Measurements from ENCODE around the gene SH3BP4. TPM values are rescaled to one million over a fixed set of nuclear protein-coding genes. Genes with fewer than 3 reads are reported as not detected.

The SH3BP4 gene
- total and polyA plus RNA-seq, 10 of the 15 experiments (the other 5 are each of a cell fraction or from before 2014, with no cell fraction given) = 0.03 to 0.36 TPM; not detected in 8

DNA sequence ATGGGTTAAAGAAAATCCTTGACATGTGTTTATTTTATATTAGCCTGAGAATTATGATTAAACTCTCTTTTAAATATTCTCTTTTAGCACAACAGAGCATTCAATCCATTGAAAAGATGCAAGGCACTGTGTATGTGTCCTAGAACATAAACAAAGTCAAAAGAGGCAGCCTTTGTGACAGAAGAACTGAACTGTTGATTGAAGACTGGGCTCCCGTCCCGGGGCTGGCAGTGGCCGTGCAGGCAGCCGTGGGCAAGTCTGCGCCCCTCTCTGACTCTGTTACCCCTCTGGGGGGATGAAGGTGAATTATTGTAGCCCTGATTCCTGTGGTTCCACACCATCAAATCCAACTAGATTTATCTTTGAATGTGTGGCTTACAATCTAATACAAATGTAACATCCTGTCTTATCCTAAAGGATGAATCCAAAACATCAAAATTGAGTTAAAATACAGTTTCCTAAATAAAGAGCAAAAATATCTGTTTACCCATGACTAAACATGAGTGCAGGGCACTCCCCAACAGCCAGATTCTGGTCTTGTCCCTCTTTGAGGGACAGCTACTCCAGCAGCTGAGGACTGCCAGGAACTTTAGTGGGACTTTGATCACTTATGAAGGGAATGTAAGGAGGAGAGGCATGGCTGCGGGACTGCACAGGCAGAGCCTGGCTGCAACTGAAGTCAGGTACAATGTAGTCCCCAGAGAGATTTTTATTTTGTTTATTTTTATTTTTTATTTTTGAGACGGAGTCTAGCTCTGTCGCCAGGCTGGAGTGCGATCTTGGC, 37.3 kb upstream of the SH3BP4 start (continued):
- TF ChIP-seq RAD21 (IDR thresholded peaks at IDR 0.05; ENCODE audit: insufficient read depth, low read depth, low read length) (no peak), SREBF2 (IDR thresholded peaks at IDR 0.05; ENCODE audit: low read length) (no peak), LARP7 (IDR thresholded peaks at IDR 0.05) (no peak), SUZ12 (IDR thresholded peaks at IDR 0.05; ENCODE audit: unreplicated experiment) (no peak), RELA (IDR thresholded peaks at IDR 0.05; ENCODE audit: borderline replicate concordance, partially characterized antibody) (no peak), CEBPB (IDR thresholded peaks at IDR 0.05; ENCODE audit: borderline replicate concordance in 1 of 2, low read depth in 2 of 2, low read length in 2 of 2) (no peak), KLF5 (IDR thresholded peaks at IDR 0.05; ENCODE audit: partially characterized antibody) (no peak)
- TF ChIP-seq, protein P1, sequence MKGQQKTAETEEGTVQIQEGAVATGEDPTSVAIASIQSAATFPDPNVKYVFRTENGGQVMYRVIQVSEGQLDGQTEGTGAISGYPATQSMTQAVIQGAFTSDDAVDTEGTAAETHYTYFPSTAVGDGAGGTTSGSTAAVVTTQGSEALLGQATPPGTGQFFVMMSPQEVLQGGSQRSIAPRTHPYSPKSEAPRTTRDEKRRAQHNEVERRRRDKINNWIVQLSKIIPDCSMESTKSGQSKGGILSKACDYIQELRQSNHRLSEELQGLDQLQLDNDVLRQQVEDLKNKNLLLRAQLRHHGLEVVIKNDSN (IDR thresholded peaks at IDR 0.05; ENCODE audit: borderline replicate concordance, extremely low read length, insufficient read depth, low read depth, low read length) = no peak

- H3K27ac ChIP-seq (ENCODE audit: control insufficient read depth, insufficient read depth) = no peak overlapping the region
- no peaks in the 10 kb centered on the region for H4K20me1 ChIP-seq (ENCODE audit: control insufficient read depth, insufficient read depth)
- no TSS peak for BruUV-seq (replicated peaks)
- no peaks in the 10 kb centered on the region for H3K36me3 ChIP-seq (ENCODE audit: control insufficient read depth in 2 of 2, insufficient read depth in 2 of 2, low read length in 1 of 2)
- ChIA-PET POLR2A (no interaction called here), CTCF (no interaction called here), RAD21 (ENCODE audit: unreplicated experiment) (no interaction called here), SMC1A (ENCODE audit: uncharacterized antibody, unreplicated experiment) (no interaction called here)
- no peaks in the 10 kb centered on the region for H3K4me1 ChIP-seq (ENCODE audit: control insufficient read depth, insufficient read depth, low read length)
- no peaks in the 10 kb centered on the region for H3K27me3 ChIP-seq (replicated peaks in 1 of 2; ENCODE audit: control insufficient read depth in 2 of 2, insufficient read depth in 2 of 2, low read length in 1 of 2)
- in situ Hi-C loops (cut with MboI) = no loop called here
- intact Hi-C loops (cut with micrococcal nuclease; ENCODE audit: unreplicated experiment) = no loop called here
- H3K4me2 ChIP-seq (ENCODE audit: control insufficient read depth, insufficient read depth) = no peak overlapping the region
- H3K9ac ChIP-seq (ENCODE audit: control insufficient read depth, insufficient read depth, low read length) = no peak overlapping the region
- FAIRE-seq (no peak), DNase-seq (ENCODE audit: low read depth, low spot score) (no peak), ATAC-seq (no peak)
- no peaks in the 10 kb centered on the region; the same call in 2 of the 3 replicates for H3K9me3 ChIP-seq (replicated peaks; ENCODE audit: control insufficient read depth, insufficient read depth, low read length)
- WGBS (ENCODE audit: insufficient coverage, insufficient replicate concordance, low lambda C conversion rate, missing lambda C conversion rate) = 50% methylated on average over 5 of the region's 5 CpGs
- no peak overlapping the region for H3K4me3 ChIP-seq
- H2AFZ ChIP-seq (ENCODE audit: control insufficient read depth, low read depth, low read length) = no peak overlapping the region
- no peaks in the 10 kb centered on the region for H3K79me2 ChIP-seq (ENCODE audit: control insufficient read depth, insufficient read depth, low read length)
- TF ChIP-seq BRCA1 (IDR thresholded peaks at IDR 0.05; ENCODE audit: low read depth, low read length) (no peak), RELA (IDR thresholded peaks at IDR 0.05; ENCODE audit: borderline replicate concordance, partially characterized antibody) (no peak), PAX5 (IDR thresholded peaks at IDR 0.05; ENCODE audit: borderline replicate concordance, low read depth, low read length) (no peak), RAD51 (IDR thresholded peaks at IDR 0.05) (no peak), ZSCAN29 (IDR thresholded peaks at IDR 0.05) (no peak), CHD2 (IDR thresholded peaks at IDR 0.05; ENCODE audit: borderline replicate concordance, low read depth, low read length) (no peak), RUNX3 (IDR thresholded peaks at IDR 0.05; ENCODE audit: low read length) (no peak), SRF (IDR thresholded peaks at IDR 0.05; ENCODE audit: low read depth in 2 of 2, low read length in 2 of 2) (no peak), CEBPB (IDR thresholded peaks at IDR 0.05; ENCODE audit: borderline replicate concordance in 1 of 2, low read depth in 2 of 2, low read length in 2 of 2) (no peak), MYB (IDR thresholded peaks at IDR 0.05; ENCODE audit: borderline replicate concordance, low read depth, low read length) (no peak), STAT1 (conservative IDR thresholded peaks at IDR 0.05) (no peak)
- TF ChIP-seq, protein P2, sequence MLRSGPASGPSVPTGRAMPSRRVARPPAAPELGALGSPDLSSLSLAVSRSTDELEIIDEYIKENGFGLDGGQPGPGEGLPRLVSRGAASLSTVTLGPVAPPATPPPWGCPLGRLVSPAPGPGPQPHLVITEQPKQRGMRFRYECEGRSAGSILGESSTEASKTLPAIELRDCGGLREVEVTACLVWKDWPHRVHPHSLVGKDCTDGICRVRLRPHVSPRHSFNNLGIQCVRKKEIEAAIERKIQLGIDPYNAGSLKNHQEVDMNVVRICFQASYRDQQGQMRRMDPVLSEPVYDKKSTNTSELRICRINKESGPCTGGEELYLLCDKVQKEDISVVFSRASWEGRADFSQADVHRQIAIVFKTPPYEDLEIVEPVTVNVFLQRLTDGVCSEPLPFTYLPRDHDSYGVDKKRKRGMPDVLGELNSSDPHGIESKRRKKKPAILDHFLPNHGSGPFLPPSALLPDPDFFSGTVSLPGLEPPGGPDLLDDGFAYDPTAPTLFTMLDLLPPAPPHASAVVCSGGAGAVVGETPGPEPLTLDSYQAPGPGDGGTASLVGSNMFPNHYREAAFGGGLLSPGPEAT (IDR thresholded peaks at IDR 0.05; ENCODE audit: low read depth) = no peak
Measured at GRCh38 chr2:234916674-234917073, 35.1 kb upstream of the SH3BP4 start.

Data from GM12878 (cell line).